Panc1 (cell line): ENCODE results near the gene TRAPPC5. TPM values are rescaled to one million over a fixed set of nuclear protein-coding genes. Genes with fewer than 3 reads are reported as not detected.

Experiments used
- ATAC-seq: fragments of 200-7000 bp; cut with Tn5 transposase; 2 replicates; pipeline ENCODE4 v1.9.1; 2020; ENCODE audit warnings: mild to moderate bottlenecking, moderate library complexity
- BruUV-seq: library from RNA; stranded (reverse); fragments of 400-500 nt; replicated peaks from 2 replicates; lab custom pipeline; 2021; lab: Mats Ljungman, UMichigan
- CTCF ChIA-PET: fragments of 300-600 bp; sonication (Branson Sonifier 250); formaldehyde crosslinking; loops from one replicate; lab custom pipeline; 2022; ENCODE audit warnings: antibody characterized with exemption; lab: Charles Lee
- POLR2A ChIA-PET: fragments of 300-600 bp; sonication (Branson Sonifier 250); formaldehyde crosslinking; loops from one replicate; lab custom pipeline; 2022; ENCODE audit warnings: antibody characterized with exemption; lab: Charles Lee
- DNase-seq: peaks from one replicate; pipeline ENCODE4 v3.0.0-alpha.2; 2010; ENCODE audit warnings: low read depth, low spot score
- H3K27ac ChIP-seq: 2 replicates; pipeline ENCODE4 v1.5.1; 2011; ENCODE audit warnings: mild to moderate bottlenecking, low read length, inconsistent platforms
- H3K27me3 ChIP-seq: fragments of 200-500 bp; sonication (Bioruptor generic); 2 replicates; pipeline ENCODE4 v1.6.0; 2014; ENCODE audit warnings: low read length, inconsistent platforms; ENCODE audit not compliant: control insufficient read depth, insufficient read depth
- H3K36me3 ChIP-seq: fragments of 200-500 bp; sonication (Bioruptor generic); 2 replicates; pipeline ENCODE4 v1.5.1; 2014; ENCODE audit warnings: inconsistent platforms, mild to moderate bottlenecking, low read length, moderate library complexity; ENCODE audit not compliant: control insufficient read depth, insufficient read depth
- H3K4me1 ChIP-seq: 2 replicates; pipeline ENCODE4 v1.5.1; 2011; ENCODE audit warnings: inconsistent platforms, mild to moderate bottlenecking, low read length, moderate library complexity; ENCODE audit not compliant: control insufficient read depth, insufficient read depth
- H3K4me3 ChIP-seq, 2 experiments: 2 replicates each; pipeline ENCODE4 v1.5.1; 2011 to 2012; ENCODE audit warnings: low read depth in 2 of 2, low read length in 2 of 2, mild to moderate bottlenecking in 2 of 2, inconsistent platforms in 1 of 2, moderate library complexity in 1 of 2
- H3K9me3 ChIP-seq: fragments of 200-500 bp; sonication (Bioruptor generic); 2 replicates; pipeline ENCODE4 v1.5.1; 2014; ENCODE audit warnings: low read depth, mild to moderate bottlenecking, inconsistent platforms, low read length, moderate library complexity; ENCODE audit not compliant: control insufficient read depth, insufficient read depth
- CTCF ChIP-seq: fragments of 450-650 bp; IDR thresholded peaks from 2 replicates; pipeline ENCODE4 v1.5.1; 2017; ENCODE audit warnings: mild to moderate bottlenecking
- POLR2AphosphoS5 ChIP-seq: IDR thresholded peaks from 2 replicates; pipeline ENCODE4 v1.6.1; 2012; ENCODE audit warnings: mild to moderate bottlenecking, low read depth, low read length, moderate library complexity
- REST ChIP-seq, 2 experiments: IDR thresholded peaks; 2 replicates each; pipeline ENCODE4 v1.6.1; 2011 to 2012; ENCODE audit warnings: low read depth in 2 of 2, control low read depth in 1 of 2, low read length in 1 of 2, mild to moderate bottlenecking in 1 of 2, moderate library complexity in 1 of 2; ENCODE audit not compliant: insufficient read depth in 1 of 2
- SIN3A ChIP-seq: IDR thresholded peaks from 2 replicates; pipeline ENCODE4 v1.6.1; 2012; ENCODE audit warnings: low read depth, mild to moderate bottlenecking, low read length, moderate library complexity, borderline replicate concordance; ENCODE audit not compliant: insufficient read depth
- TCF7L2 ChIP-seq: IDR thresholded peaks from 2 replicates; pipeline ENCODE4 v1.6.1; 2011; ENCODE audit warnings: mild to moderate bottlenecking, low read depth, low read length, inconsistent platforms
- in situ Hi-C: cut with HindIII; loops from 2 replicates; pipeline ENCODE4 v1.10.0; 2016; ENCODE audit warnings: low sequenced_read_pairs, low pct_unique_long_range_greater_than_20kb
- intact Hi-C: fragments of 100-400 bp; cut with micrococcal nuclease; formaldehyde crosslinking; loops from one replicate; pipeline ENCODE4 v1.10.0; 2022; ENCODE audit not compliant: unreplicated experiment
- total RNA-seq: library from RNA; stranded (reverse); gene quantifications from one replicate; pipeline ENCODE4 v1.2.1, GENCODE V29; 2021; ENCODE audit not compliant: unreplicated experiment

Gene TRAPPC5
- total RNA-seq, 1 experiment from 2014 or later = 101 TPM

GRCh38 chr19:7731615-7732014, 51.0 kb downstream of the TRAPPC5 start:
- TF ChIP-seq SIN3A = no peak
- no peak for TF ChIP-seq POLR2AphosphoS5
- TF ChIP-seq CTCF = no peak
- TF ChIP-seq REST (IDR thresholded peaks at IDR 0.05; ENCODE audit: insufficient read depth in 1 of 2, low read depth in 2 of 2, low read length in 1 of 2) = no peak
- no peak for TF ChIP-seq TCF7L2
- Histone ChIP-seq H3K27ac (no peak overlapping the region), H3K36me3 (no peaks in the 10 kb centered on the region), H3K4me1 (no peaks in the 10 kb centered on the region), H3K9me3 (no peaks in the 10 kb centered on the region), H3K4me3 (no peak overlapping the region), H3K27me3 (no peaks in the 10 kb centered on the region; the same call in 1 of the 2 replicates)
- POLR2A ChIA-PET = no interaction called here
- no TSS peak for BruUV-seq
- no peak for DNase-seq
- ATAC-seq = no peak
- intact Hi-C loops = no loop called here
- in situ Hi-C loops = no loop called here
- CTCF ChIA-PET = no interaction called here

GRCh38 chr19:7732045-7732444, 51.4 kb downstream of the TRAPPC5 start, which contains the start of gene CLEC4G:
Gene CLEC4G, minus strand, starts transcription at chr19:7732110. Its CDS starts 8 bp downstream, at chr19:7732102.
- ChIA-PET CTCF (no interaction called here), POLR2A (no interaction called here)
- ATAC-seq (no peak), DNase-seq (no peak)
- no peak within 1 kb of the TSS for H3K4me3 ChIP-seq
- intact Hi-C loops = no loop called here
- no peaks in the 10 kb centered on the region; the same call in 1 of the 2 replicates for H3K27me3 ChIP-seq
- H3K36me3 ChIP-seq = no peaks in the 10 kb centered on the region
- H3K9me3 ChIP-seq = no peaks in the 10 kb centered on the region
- no peaks in the 10 kb centered on the region for H3K4me1 ChIP-seq
- BruUV-seq = no TSS peak
- no peak within 1 kb of the TSS for H3K27ac ChIP-seq
- in situ Hi-C loops = no loop called here
- TF ChIP-seq SIN3A (no peak), TCF7L2 (no peak), REST (IDR thresholded peaks at IDR 0.05; ENCODE audit: insufficient read depth in 1 of 2, low read depth in 2 of 2, low read length in 1 of 2) (no peak), CTCF (no peak), POLR2AphosphoS5 (no peak)
